GM21576 (cell line): ENCODE measurements around the gene WDR90.

Source experiments
- ATAC-seq: cut with Tn5 transposase; IDR thresholded peaks from one replicate; pipeline ENCODE4 v1.9.1; 2021; ENCODE audit warnings: mild to moderate bottlenecking, moderate library complexity; ENCODE audit not compliant: unreplicated experiment

Gene WDR90

DNA sequence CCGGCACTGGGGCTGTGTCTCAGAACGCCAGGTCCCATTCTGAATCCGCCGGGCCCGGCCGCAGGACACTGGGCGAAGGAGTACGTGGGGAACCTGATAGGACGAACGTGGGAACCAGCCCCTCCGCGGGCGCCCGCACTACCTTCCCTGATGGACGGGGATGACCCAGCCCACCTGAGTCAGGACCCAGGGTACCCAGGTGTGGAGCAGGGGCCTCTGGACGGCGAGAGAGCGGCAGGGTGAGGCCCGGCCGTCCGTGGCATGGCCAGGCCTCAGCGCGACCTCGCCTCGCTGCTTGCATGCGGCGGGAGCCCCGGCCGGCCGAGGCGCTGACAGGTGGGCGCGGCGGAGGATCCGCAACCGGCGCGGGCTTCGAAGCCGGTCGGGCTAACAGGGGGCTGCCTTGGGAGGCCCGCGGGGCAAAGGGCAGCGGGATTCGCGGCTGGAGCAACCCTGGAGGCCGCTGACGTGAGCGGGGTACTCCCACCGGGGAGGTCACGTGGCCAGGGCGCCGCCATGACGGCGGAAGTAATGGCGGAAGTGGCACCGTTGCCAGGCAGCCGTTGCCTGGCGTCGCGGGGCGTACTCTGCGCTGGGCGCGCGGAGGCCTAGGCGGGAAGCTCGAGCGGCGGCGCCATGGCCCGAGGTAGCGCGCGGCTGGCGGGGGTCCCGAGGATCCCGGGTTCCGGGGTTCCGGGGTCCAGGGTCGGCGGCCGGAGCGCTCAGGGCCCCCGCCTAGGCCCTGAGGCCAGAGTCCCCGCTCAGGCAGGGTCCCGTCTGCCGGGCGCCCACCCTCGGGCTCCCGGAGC lies at the start of gene WDR90:
TSS of gene WDR90 (plus strand) at position 585 of the 809 bp plus-strand sequence. CDS start at position 637, 52 bp downstream.
- ATAC-seq = peak; percentile 64

DNA sequence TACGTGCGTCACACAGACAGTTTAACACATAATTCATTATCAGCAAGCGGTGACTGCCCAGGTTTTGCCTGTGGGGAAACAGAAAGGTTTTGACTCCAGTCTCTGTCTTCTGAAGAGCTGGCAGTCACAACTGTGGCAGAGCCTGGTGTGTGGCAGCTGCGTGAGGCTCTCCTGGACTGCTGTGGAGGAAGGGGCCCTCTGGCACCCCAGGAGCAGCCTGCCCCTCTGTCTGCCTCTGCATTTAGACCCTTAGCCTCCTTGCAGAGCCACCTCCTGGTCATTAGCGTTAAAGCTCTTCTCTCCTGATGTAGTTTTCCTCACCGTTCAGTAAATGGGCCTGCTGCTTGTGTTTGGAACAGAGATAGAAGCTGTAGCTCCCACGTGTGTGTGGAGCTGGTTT lies 48.4 kb upstream of the WDR90 start:
- ATAC-seq = no peak

DNA sequence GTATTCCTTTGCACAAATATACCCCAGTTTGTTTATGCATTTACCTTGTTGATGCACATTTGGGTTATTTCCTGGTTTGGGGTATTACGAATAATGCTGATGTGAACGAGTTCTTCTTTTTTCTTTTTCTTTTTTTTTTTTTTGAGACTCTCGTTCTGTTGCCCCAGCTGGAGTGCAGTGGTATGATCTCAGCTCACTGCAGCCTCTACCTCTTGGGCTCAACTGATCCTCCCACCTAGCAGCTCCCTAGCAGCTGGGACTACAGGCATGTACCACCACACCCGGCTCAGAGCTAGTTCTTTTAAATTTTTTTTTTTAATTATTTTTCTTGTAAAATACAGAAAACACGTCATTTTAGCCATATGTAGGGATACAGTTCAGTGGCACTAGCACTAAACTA lies 45.2 kb upstream of the WDR90 start:
- no peak for ATAC-seq

DNA sequence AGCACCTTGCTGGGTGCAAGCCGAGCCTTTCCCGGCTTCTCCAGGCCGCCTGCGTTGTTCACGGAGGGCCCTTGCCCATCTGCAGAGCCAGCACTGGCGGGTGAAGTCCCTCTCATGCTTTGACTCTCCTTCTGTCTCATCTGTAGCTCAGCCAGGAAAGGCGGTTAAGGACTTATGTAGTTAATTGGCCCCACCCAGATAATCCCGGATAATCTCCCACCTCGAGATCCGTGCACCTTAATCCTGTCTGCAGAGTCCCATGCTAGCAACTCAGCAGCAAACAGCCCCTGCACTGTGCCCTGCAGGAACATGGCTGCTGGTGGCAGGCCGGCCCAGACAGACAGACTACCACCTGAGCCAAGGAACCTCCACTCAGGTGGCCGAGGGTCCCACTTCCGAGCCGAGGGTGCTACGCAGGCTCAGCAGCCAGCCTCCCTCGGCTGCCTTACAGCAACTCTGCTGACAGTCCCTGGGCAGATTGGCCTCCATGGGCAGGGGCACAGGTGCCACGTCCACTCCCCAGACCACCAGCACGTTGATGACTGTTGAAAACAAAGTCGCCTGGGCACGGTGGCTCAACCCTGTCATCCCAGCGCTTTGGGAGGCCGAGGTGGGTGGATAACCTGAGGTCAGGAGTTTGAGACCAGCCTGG lies 42.4 kb upstream of the WDR90 start:
- ATAC-seq = no peak

DNA sequence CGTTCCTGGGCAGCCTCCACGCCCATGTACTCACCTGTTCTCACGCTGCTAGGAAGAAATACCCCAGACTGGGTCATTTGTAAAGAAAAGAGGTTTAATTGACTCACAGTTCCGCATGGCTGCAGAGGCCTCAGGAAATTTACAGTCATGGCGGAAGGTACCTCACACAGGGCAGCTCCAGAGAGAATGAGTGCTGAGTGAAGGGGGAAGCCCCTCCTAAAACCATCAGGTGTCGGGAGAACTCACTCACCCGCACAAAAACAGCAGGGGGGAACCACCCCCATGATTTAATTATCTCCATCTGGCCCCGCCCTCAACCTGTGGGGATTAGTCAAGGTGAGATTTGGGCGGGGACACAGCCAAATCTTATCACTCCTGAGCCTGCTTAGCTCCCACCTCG lies 41.1 kb upstream of the WDR90 start:
- no peak for ATAC-seq

DNA sequence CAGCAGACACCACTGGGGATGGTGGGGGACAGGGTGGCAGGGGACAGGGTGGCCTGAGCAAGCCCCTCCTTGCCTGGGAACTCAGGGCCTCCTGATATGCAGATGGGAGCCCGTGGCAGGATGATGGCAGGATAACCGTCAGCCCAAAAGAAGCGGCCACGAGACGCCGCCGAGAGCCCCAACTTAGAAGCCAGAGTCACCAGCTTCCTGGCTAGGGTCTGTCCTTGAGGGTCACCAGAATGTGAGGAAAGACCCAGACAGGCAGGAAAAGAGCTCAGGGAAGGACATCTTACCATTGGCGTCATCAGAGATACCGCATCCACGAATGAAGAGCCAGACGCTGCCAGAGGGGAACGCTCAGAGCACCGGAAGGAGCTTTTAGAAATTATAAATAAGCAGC lies 39.8 kb upstream of the WDR90 start:
- ATAC-seq = no peak

DNA sequence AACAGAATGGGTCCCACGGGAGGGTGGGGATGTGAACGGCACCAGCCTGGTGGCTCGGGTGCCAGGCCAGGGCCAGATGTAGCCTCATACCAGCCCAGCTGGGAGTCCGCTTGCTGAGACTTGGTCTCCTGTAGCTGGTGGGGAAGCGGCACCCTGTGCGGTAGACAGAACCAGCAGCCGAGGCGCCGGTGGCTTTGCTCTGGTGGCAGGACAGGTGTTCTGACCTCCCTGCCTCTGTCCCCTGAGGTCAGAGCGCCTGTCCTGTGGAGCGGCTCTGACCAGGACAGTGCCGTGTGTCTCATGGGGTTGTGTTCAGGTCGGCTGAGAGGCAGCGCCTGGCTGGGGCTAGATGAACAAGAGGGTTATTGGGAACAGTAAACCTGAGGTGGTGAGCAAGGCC lies 39.2 kb upstream of the WDR90 start:
- ATAC-seq = no peak

DNA sequence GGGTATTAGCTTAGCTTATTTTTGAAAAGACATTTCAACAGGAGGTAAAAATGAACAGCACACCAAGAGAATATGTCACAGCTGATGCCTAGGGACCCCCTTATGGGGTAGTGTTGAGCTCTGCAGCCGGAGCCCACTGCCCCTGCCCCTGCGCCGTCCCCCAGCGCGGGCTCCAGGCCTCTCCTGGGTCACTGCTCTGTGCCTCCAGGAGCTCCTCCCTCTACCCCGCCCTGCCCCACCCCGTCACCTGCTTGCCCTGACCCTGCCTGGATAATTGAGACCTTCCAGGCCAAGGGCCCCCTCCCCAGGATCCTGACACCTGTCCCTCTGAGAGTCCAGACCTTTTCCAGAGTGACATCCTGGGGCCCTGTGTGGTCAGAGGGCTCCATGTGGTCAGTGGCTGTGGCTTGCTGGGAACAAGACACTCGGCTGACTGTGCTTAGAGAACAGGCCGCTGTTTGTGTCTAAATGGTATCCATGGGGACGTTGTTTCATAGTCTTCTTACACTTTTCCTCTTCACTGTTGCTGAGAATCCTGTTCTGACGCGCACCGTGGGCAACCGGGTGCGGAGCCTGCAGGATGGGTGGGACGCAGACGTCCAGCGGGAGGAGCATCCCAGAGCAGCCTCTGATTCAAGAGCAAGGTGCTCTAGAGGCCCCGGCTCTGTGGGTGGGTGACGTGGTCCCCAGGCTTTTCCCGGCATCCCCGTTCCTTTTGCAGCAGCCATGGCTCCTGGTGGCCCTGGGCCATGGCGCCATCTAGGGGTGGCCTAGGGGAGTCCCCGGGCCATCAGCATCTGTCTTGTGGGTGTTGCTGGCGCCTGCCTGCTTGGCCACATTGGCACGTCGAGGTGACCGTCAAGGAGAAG lies 38.4 kb upstream of the WDR90 start:
- no peak for ATAC-seq

DNA sequence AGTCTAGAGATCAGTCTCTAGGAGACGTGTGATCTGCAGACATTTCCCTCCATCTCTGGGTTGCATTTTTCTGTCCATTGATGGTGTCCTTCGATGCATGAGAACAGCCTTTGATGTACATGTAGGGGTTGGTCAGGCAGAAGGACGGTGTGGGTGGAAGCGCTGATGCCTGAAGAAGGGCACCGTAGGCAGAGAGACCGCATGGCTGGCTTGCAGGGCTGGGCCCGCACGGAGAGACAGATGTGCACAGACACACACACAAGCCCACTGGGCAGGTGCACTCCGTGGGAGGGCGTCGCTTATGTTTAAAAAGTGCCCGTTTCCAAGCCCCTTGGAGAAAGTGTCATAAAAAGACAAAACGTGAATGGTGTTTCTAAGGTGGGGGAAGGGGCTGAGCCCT lies 34.0 kb upstream of the WDR90 start:
- ATAC-seq = no peak

DNA sequence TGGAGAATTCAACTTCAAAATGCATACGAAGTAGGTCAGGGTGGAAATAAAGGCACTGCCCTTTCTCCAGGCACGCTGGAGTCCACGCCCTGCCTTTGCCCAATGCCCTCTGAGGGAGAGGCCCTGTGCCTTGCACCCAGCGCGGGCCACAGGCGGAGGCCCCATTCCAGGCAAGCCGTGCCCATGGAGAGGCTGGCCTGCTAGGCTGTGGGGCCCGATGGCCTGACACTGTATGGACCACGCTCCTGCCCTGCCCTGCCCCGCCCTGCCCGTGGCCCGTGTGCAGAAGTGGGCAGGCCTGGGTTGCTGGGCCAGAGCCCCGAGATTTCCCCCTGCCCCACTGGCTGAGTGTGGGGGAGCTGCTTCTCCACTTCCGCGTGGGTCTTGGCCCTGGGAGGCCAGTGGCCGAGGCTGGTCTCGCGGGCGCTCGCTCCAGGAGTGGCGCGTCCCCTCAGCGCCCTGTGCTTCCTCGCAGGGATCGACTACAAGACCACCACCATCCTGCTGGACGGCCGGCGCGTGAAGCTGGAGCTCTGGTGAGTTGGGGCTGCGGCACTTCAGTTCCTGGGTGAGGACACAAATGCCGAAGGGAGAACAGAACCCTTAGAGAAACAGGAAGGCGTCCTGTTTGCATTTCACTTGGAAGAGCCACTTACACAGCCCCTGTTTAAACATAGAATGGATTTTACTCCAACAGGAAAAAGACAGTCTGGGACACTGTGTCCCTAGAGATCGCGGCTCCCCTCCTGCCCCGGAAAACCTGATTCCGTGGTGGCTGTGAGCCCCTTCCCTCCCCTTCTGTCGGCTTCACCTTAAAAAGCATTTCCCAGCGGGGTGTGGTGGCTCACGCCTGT lies 32.2 kb upstream of the WDR90 start:
- ATAC-seq = no peak

DNA sequence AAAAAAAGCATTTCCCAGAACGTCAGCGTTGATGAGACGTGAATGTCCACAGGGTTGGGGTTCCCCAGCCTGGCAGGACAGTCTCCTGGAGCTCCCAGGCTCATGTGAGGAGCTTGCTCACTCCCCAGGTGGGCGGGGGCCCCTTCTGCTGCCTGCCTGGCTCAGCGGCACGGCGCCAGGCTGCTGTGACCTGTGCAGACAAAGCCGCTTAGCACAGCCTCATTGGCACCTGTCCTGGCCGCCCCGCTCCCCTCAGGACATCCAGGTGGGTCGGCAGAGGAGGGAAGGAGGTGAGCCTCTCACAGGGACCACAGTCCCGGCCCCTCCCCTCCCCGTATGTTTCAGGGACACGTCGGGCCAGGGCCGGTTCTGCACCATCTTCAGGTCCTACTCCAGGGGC lies 31.3 kb upstream of the WDR90 start:
- no peak for ATAC-seq

DNA sequence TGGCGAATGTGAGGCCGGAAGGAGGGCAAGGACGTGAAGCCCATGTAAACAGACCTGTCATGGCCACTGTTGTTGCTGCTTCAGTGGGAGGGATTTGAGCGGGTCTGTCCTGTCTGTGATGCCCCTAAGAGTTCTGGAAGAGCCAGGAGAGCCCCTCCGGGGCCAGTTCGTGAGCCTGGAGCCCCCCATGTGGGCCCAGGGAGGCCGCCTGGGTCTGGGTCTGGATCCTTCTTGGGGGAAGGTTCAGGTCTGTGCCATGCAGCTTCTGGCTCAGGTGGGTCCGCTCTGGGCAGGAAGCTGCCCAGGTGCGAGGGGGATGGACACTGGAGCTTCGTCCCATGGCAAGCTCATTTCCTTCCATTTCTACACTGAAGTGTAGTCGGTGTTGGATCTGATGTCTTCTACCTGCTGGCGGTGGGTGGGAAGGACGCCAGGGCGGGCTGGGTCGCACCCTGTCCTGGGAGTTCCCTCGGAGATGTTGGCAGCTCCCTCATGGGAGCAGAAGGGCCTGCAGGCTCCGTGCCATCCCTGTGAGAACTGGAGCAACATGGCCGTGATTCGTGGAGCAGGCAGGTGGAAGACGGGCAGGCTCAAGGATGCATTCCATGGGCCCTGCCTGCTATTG lies 29.6 kb upstream of the WDR90 start:
- ATAC-seq = no peak

DNA sequence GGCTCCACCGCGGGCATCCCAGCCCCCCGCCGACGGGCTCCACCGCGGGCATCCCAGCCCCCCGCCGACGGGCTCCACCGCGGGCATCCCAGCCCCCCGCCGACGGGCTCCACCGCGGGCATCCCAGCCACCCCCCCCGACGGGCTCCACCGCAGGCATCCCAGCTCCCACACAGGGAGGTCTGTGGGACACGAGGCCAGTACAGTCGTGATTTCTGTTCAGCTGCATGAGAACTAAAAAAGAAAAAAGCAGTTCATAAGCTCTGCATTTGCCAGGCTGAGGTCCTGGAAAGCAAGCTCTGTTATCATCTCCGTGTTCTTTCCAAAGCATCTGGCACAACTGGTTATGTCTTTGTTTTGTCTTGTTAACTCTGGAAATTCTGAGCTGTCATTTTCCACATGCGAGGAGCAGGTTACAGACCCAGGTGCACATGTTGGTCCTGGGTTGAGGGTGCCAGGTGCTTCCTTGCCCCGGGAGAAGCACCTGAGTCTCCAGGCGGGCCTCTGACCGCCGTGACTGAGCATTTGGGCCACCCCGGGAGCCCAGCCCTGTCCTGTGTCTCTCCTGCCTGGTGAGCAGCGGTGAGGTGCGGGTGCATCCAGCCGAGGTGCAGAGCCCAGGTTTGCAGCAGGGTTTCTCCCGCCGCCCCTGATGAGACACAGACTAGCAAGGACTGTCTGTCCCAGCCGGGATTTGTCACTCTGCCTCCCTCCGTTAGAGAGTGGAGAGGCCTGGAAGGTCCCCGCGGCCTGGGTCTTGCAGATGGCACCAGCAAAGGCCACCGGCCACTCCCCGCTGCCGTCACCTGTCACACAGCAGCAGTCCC lies 28.3 kb upstream of the WDR90 start:
- no peak for ATAC-seq

DNA sequence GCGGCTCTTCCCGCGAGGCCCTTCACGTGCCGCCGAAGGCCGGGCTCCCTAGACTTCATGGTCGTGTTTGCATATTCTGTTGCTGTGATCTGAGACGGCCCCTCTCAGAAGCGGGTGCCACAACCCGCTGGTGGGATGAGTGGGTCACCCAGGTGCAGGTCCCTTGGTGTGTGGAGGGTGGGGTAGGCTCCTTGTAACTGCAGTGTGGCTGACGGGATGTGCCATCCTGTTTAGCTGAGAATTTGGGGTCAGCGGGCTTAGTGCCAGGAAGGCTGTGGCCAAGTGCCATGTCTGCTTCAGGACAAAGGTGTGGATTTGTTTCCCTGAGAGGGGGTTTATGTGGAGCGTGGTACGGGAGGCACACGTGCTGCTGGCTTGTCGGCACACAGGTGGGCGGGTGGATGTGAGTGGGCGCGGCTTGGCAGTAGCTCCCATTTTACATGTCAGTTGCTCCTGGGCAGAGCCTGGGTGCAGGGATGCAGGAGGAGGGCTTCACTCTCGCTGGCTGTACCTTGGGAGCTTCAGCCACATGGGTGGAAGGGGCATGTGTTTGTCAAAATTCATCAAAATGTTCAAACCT lies 27.5 kb upstream of the WDR90 start:
- no peak for ATAC-seq

DNA sequence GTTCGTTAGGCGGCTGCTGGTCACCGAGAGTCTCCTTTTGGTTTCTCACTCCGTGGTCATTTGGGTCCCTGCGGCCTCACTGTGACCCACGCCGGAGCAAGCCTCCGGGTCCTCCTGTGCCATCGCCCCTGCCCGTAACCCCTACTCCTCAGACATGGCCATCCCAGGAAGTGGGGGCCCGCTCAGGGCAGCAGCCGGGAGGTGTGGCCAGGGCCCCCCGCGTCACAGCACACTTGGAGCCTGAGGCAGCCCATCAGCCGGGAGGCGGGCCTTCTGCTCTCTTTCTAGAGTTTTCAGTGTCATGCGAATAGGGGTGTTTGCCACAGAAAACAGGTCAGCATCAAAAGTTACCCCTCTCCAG lies 26.3 kb upstream of the WDR90 start:
- ATAC-seq = no peak

DNA sequence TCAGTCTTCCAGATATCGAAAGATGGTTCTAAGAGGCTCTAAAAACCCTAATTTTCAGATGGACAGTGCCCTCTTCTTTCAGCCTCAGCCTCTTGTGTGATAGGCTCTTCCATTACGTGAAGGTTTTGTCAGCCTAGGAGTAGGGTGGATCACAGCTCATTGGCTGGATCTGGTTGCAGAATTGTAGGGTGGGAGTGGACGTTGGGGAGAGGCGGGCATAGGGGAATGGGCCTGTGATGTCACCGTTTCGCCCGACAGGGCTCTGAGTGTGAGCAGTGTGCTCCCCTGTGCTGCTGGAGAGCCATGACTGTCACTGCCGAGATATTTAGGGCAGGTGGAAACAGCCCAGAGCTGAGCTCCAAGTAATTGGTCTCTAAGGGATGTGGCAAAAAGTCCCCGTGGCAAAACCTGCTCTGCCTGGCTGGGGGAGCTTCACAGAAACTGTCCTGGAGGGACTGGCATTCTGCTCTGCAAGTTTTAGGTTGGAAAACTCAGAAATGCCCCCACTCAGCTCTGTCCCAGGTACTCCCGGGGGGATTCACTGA lies 24.6 kb upstream of the WDR90 start:
- no peak for ATAC-seq

DNA sequence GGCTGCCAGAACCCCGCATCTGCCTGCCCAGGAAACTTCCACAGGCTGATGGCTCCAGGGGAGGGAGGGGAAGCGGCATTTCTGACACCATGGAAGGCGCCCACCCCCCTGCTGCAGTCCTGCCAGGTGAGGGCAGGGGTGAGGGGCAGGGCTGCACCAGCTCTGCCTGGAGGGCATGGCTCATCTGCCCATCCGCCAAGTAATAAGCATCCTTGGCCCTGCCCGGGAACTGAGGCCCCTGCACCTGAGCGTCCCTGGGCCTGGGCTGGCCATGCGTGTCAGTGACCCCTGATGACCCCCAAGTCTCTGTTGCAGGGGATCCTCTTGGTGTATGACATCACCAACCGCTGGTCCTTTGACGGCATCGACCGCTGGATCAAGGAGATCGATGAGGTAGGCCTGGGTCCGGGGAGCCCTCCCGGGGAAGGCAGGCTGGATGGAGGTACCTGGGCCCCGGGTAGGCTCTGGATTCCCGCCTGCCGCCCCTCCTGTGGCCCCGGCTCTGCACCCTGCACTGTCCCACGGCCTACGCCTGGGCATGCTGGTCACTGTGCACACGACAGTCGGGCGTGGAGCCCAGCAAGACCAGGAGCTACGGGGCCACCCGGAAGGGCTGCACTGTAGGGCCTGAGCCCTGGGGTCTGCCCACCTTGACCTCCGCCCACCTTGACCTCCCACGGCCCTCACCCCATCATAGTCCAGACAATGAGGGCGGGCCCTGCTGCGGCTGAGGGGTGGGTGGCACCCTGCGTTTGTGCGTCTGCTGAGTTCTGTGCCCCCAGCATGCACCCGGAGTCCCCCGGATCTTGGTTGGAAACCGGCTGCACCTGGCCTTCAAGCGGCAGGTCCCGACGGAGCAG lies 23.8 kb upstream of the WDR90 start:
- no peak for ATAC-seq
